CD1c-positive myeloid dendritic cell (primary cell): Measurements from ENCODE around the gene ACTL10.

Experiments used
- DNase-seq: peaks from one replicate; pipeline ENCODE4 v3.0.0-alpha.2; 2016; ENCODE audit errors: extremely low spot score

ACTL10 gene

DNA sequence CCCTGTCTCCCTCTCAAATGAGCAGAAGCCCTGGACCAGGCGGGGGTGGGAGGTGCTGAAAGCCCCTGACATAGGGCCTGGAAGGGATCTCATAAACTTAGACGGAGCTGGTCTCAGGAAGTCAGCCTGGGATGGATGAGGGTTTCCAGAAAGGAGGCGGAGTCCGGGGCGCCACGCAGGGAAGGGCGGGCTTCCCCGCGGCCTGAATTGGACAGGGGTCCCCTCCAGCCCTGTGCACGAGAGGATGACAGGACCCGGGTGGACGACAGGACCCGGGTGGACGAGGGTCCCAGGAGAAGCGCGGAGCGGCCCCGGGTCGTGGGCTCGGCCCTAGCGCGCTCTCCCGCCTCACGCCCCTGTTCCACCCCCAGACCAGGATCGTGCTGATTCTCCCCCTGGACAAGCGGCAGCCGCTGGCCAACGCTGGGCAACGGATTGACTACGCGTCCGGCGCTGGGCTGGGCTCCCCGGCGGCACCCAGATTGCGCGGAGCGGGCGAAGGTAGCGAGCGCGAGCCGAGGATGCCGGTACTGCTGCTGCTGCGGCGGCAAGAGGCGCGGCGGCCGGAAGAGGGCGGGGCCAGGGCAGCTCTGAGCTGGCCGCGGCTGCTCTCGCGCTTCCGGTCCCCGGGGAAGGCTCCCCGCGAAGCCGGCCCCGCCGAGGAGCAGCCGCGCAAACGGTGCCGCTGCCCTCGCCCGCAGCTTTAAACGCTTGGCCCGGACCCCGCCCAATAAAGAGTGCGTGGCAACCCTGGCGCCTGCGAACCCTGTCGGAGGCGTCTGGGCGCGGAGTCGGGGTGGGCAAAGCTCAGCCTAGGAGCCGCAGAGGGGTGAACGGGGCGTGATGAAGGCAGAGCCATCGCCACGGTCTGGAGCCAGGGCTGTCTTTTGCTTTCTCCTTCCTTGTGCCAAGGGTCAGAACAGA is 3.3 kb upstream of the ACTL10 start:
- DNase-seq, result peak; percentile 88

DNA sequence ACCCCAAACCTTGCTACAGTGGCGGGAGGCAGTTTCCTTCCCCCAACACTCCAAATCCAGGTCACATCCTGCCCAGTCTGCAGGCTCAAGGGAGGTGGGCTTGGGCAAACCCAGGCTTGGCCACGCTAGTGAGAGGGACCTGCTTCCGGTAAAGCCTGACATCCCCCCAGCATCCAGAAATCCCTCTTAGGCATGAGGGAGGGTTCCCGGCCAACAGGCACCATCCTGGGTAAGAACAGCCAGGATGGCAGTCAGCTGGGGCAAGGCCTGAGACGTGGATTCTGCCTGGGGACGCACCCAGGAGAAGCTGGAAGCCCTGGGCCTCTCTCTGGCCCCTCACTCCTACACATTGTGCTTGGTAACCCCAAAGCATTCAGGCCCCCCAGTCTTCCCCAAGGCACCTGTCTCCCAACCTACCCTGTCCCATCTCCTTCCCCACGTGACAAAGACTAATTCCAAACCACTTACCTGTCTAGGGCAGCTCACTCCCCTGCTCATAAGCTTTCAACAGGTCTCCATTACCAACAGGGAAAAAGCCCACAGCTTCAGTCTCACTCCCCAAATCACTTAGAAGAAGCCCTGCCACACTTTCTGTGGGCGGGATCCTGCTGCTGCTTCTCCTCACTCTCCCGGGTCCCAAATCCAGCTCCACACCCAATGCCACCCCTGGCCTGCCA is 2.5 kb upstream of the ACTL10 start:
- DNase-seq, result no peak

DNA sequence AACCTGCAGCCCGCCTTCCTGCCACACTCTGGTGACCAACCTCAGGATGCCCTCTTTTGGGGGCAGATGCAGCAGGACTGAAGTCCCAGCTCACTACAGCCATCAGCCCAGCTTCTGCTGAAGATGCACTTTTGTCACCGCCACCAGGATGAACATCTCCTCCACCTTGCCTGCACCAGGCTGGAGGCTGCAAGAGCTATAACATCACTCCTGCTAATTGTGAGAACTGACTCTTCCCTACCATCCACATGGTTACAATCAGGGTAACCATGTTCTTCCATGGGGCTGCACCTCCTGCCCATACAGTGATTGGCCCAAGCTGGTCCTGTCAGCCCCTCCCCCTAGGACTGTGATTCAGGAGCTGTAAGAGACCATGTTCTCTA is 2.0 kb upstream of the ACTL10 start:
- DNase-seq, result no peak

- DNase-seq, result no peak
Measured at GRCh38 chr20:33667245-33667675, 517 bp downstream of the ACTL10 start.

DNA sequence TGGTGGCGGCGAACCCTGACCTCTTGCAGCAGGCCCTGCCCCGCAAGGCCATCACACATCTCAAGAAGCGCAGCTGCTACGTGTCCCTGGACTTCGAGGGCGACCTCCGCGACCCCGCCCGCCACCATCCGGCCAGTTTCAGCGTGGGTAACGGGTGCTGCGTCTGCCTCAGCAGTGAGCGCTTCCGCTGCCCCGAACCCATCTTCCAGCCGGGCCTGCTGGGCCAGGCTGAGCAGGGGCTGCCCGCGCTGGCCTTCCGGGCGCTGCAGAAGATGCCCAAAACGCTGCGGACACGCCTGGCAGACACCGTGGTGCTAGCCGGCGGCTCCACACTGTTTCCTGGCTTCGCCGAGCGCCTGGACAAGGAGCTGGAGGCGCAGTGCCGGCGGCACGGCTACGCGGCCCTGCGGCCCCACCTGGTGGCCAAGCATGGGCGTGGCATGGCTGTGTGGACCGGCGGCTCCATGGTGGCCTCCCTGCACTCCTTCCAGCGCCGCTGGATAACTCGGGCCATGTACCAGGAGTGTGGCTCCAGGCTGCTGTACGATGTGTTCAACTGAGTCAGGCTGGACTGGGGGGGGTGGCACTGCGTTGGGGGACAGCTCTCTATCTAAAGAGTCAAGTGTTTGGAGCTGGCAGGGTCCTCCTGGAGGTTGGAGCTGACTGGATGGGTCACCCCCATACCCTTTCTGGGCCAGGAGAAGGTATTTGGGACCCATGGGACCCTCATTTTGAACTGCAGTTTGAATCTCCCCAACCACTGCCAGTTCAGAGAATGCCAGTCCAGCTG is 1.1 kb downstream of the ACTL10 start:
- peak; percentile 85 for DNase-seq

DNA sequence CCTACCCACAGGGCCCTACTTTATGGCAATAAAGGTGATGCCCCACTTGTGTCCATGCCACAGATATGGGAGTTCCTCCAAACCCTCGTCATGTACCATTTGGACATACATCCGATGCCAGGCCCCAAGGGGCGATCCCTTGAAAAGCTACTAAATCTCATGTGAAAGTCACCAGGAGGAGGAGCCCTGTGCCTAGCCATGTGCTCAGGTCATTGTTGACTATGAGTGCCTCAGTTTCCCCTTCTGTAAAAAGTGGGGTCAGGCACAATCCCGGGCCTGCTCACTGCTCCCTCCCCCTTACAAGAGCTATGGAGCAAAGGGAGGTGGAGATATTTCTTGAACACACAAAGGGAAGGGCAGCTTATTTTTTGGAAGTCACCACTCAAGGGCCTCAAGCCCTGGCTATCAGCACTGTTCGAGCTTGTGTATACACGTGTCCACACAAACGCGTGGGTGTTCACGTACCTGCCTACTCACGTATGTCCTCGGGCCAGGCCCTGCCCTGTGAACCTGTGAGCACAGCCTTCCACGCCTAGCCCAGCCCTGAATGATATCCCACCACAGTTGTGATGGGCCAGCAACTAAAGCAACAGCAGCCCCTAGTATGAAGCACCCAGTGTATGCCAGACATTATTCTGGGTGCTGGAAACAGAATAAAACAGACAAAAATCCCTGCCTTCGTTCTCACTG is 1.9 kb downstream of the ACTL10 start:
- DNase-seq, result no peak

GRCh38 chr20:33669224-33669623 is 2.5 kb downstream of the ACTL10 start:
- no peak for DNase-seq

DNA sequence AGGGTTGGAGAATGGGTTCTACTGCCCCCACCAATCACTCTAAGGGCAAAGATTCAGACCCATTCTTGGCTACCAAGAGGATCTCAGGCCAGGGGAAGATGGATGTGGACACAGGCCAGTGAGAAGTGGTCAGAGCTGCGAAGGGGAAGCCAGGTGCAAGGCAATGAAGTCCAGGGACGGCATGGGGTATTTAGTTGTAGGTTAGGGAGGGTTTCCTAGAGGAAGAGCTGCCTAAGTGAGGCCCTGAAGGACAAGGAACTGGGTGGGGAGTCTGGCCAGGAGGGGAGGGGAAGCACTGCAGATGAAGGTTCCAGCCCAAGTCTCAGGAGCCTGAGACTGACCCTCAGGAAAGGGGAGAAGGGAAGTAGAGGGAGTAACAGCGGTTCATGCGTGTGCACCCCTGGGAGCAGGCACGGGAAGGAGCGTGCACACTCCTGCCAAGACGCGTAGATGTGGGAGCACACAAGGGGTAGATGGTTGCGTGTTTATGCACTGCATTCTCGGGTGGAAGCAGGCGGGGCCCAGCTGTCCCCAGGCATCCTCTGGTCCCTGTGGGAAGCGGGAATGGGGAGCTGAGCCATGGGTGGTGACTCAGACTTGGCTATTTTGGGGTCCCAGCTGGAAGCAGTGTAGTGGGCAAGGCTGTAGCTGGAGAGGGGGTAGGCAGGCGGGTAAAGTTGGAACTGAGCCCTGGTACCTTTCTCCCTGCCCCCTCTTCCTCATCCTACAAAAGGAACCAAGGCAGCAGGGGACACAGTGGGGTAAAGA is 3.3 kb downstream of the ACTL10 start:
- DNase-seq, result no peak

DNA sequence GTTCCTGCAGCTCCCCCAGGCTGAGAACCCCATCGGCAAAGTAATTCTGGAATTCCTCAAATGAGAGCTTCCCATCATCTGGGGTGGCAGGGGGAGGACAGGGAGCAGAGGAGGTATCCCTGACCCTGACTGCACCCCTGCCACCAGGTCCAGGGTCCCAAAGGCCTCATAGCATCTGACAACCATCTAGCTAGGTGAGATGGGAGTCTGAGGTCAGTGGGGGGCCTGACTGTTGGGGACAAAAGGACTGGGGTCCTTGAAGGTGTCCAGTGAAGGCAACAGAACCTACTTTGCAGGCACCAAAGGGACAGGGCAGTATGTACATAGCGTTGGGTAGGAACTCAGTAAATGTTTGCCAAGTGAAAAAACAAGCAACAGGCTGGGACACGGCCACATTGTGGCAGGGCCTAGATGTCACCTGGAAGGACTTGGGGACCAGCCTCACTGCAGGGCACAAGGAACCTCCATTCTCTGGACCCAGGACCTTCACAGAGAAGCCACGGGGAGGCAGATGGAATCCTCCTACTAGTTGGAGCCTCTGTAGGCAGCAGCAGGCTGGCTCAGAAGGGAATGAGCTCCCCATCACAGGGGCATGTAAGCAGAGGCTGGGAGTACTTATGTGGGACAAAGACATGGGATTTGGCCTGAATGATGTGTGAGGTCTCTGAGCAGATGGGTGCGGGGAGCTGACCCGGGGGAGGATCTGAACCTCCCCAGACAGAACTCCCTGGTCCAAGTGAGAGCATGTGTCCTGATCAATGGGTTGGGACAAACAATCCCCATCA is 4.2 kb downstream of the ACTL10 start:
- no peak for DNase-seq

- DNase-seq, result no peak
Measured at GRCh38 chr20:33671573-33672288, 5.0 kb downstream of the ACTL10 start.

DNA sequence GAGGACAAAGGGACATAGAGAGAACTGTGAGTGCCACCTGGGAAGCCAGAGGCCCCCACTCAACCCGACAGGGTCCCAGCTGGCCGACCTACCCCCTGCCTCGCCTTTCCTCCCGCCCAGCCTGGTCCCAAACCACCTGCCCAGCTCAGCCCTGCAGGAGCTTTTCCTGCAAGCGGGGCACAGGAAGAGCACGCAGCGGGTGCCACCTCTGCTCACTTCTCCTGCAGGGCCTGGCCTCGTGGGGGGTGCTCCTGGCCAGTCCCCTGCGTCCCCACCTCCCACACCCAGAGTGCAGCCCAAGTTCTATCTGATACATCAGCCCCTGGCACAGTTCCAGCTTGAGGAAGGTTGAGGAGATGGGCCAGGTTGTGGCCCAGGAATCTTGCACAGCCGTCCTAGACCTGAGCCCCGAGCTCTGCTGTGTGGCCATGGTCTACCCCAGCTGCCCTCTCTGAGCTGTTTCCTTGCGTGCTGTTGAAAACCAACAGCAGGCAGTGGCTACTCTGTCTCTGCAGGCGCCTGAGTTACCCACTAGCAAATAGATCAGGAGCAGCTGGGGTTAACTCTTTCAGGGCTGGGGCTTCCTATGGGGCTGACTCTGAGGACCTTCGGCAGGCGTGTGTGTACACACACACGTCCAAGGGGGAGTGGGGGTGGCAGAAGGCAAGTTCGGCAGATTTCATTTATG is 5.8 kb downstream of the ACTL10 start:
- no peak for DNase-seq

- no peak for DNase-seq
Measured at GRCh38 chr20:33673114-33673409, 6.3 kb downstream of the ACTL10 start.

GRCh38 chr20:33673410-33674293 is 6.9 kb downstream of the ACTL10 start:
- DNase-seq, result no peak

- peak; percentile 88 for DNase-seq
Measured at GRCh38 chr20:33674294-33675135, 7.8 kb downstream of the ACTL10 start, which contains the start of gene NECAB3. NECAB3 (minus strand) TSS chr20:33674428; CDS start chr20:33674352, 76 bp downstream.

GRCh38 chr20:33675136-33675959 is 8.6 kb downstream of the ACTL10 start:
- no peak for DNase-seq

DNA sequence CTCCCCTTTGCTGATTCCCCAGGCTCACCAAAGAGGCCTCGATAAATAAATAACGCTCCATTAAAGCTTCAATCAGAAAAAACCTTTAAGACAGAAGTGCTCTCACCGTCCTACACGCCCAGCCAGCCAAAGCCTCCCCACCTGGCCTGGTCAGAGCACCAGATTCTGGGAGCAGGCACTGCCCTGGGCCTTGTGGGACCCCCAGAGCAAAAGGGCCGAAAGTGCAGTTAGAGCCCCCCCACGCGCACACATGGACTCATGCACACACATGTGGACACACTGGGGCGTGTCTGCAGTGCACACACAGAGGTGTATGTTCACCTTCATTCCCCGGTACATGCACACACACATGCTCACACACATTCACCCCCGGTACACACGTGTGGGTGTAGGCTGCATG is 9.4 kb downstream of the ACTL10 start:
- no peak for DNase-seq
